HepG2 (cell line): ENCODE results near the gene CIDEA. TPM values are rescaled to one million over a fixed set of nuclear protein-coding genes. Genes with fewer than 3 reads are reported as not detected.
A peak's percentile ranks its signal among the peaks of the same experiment; 100 is the strongest.

Experiments
- ASH2L ChIP-seq: fragments of 300-600, 200-600 bp; sonication (generic); IDR thresholded peaks from 2 replicates; pipeline ENCODE4 v1.7.0; 2017; ENCODE audit warnings: low read depth, mild to moderate bottlenecking, moderate library complexity, mixed read lengths, low read length; ENCODE audit not compliant: insufficient read length
- GATAD1 ChIP-seq: IDR thresholded peaks from 2 replicates; pipeline ENCODE4 v1.6.1; 2016; ENCODE audit warnings: missing genetic modification reagents, missing compliant biosample characterization
- IKZF4 ChIP-seq: sonication (generic); formaldehyde crosslinking; IDR thresholded peaks from 2 replicates; pipeline ENCODE4 v1.5.1; 2020; ENCODE audit warnings: borderline replicate concordance, mild to moderate bottlenecking, low read depth, missing genetic modification reagents; ENCODE audit errors: not compliant biosample characterization
- ISX ChIP-seq: sonication (generic); formaldehyde crosslinking; conservative IDR thresholded peaks from 2 replicates; pipeline ENCODE4 v1.5.0; 2020; ENCODE audit warnings: missing genetic modification reagents
- LCORL ChIP-seq, 2 experiments: fragments of 450-650 bp in 1 of 2; sonication (generic) in 1 of 2; formaldehyde crosslinking in 1 of 2; IDR thresholded peaks; 2 replicates each; pipeline versions ENCODE4 v1.5.0 to v1.6.1; 2017 to 2020; ENCODE audit warnings: antibody characterized with exemption in 1 of 2, missing genetic modification reagents in 1 of 2
- MAF1 ChIP-seq: sonication (generic); formaldehyde crosslinking; IDR thresholded peaks from 2 replicates; pipeline ENCODE4 v1.5.0; 2020; ENCODE audit warnings: missing genetic modification reagents, borderline replicate concordance
- MIER2 ChIP-seq: IDR thresholded peaks from 2 replicates; pipeline ENCODE4 v1.6.1; 2016; ENCODE audit warnings: missing biosample characterization, missing genetic modification reagents
- NFYC ChIP-seq: IDR thresholded peaks from 2 replicates; pipeline ENCODE4 v1.6.1; 2016; ENCODE audit warnings: missing genetic modification reagents, missing compliant biosample characterization
- RFX1 ChIP-seq: fragments of 450-650 bp; IDR thresholded peaks from 2 replicates; pipeline ENCODE4 v1.6.1; 2017
- SAFB2 ChIP-seq: sonication (generic); formaldehyde crosslinking; IDR thresholded peaks from 2 replicates; pipeline ENCODE4 v1.5.1; 2020; ENCODE audit warnings: missing genetic modification reagents, low read depth, mild to moderate bottlenecking, borderline replicate concordance
- ZNF496 ChIP-seq: sonication (generic); formaldehyde crosslinking; IDR thresholded peaks from 2 replicates; pipeline ENCODE4 v1.8.1; 2023; ENCODE audit warnings: mild to moderate bottlenecking, moderate library complexity, missing genetic modification reagents; ENCODE audit not compliant: insufficient replicate concordance
- ZNF547 ChIP-seq: sonication (generic); formaldehyde crosslinking; IDR thresholded peaks from 2 replicates; pipeline ENCODE4 v1.5.1; 2020; ENCODE audit warnings: mild to moderate bottlenecking, missing genetic modification reagents
- ZNF558 ChIP-seq: sonication (generic); formaldehyde crosslinking; IDR thresholded peaks from 2 replicates; pipeline ENCODE4 v1.9.0; 2022; ENCODE audit warnings: mild to moderate bottlenecking, missing genetic modification reagents, borderline replicate concordance
- ZSCAN20 ChIP-seq: sonication (generic); formaldehyde crosslinking; IDR thresholded peaks from 2 replicates; pipeline ENCODE4 v1.4.0; 2020; ENCODE audit warnings: missing genetic modification reagents, mild to moderate bottlenecking, borderline replicate concordance
- polyA plus RNA-seq, 8 experiments: library from polyadenylated mRNA; depleted of rRNA in 3 of 8; stranded (reverse) in 7 of 8; unstranded in 1 of 8; fragments of >200 nt; fragmentation: Illumina TruSeq in 4 of 8; extraction: Trizol in 4 of 8; gene quantifications; 2 replicates each; pipeline versions ENCODE4 v1.2.1 to v1.2.3, GENCODE V29; 2011 to 2016; ENCODE audit warnings: low read depth in 4 of 8, missing spikeins in 1 of 8, mixed read lengths in 1 of 8; ENCODE audit not compliant: insufficient read depth in 1 of 8
- total RNA-seq, 5 experiments: library from RNA; depleted of rRNA; stranded (reverse); fragments of >200 nt; fragmentation: Illumina TruSeq; extraction: Trizol; gene quantifications; 2 replicates each; pipeline ENCODE4 v1.2.3, GENCODE V29; 2016; ENCODE audit warnings: low read depth in 1 of 5
- TF ChIP-seq, protein P1 (sequence below): sonication (generic); formaldehyde crosslinking; IDR thresholded peaks from 2 replicates; pipeline ENCODE4 v1.4.0; 2020; ENCODE audit warnings: missing genetic modification reagents, mild to moderate bottlenecking, borderline replicate concordance
- TF ChIP-seq, protein P2 (sequence below): sonication (generic); formaldehyde crosslinking; IDR thresholded peaks from 2 replicates; pipeline ENCODE4 v1.8.0; 2022; ENCODE audit warnings: mild to moderate bottlenecking, missing genetic modification reagents, borderline replicate concordance
- TF ChIP-seq, protein P3 (sequence below): sonication (generic); formaldehyde crosslinking; IDR thresholded peaks from 2 replicates; pipeline ENCODE4 v1.5.1; 2020; ENCODE audit warnings: mild to moderate bottlenecking, moderate library complexity, missing genetic modification reagents
- TF ChIP-seq, protein P4 (sequence below): sonication (generic); formaldehyde crosslinking; IDR thresholded peaks from 2 replicates; pipeline ENCODE4 v1.5.1; 2020; ENCODE audit warnings: missing genetic modification reagents, mild to moderate bottlenecking, borderline replicate concordance
- TF ChIP-seq, protein P5 (sequence below): sonication (generic); formaldehyde crosslinking; IDR thresholded peaks from 2 replicates; pipeline ENCODE4 v1.5.0; 2020; ENCODE audit warnings: mild to moderate bottlenecking, missing genetic modification reagents

Gene CIDEA
- total and polyA plus RNA-seq, 2 of the 13 experiments (the other 11 are each of a cell fraction or from before 2014, with no cell fraction given), result not detected

DNA sequence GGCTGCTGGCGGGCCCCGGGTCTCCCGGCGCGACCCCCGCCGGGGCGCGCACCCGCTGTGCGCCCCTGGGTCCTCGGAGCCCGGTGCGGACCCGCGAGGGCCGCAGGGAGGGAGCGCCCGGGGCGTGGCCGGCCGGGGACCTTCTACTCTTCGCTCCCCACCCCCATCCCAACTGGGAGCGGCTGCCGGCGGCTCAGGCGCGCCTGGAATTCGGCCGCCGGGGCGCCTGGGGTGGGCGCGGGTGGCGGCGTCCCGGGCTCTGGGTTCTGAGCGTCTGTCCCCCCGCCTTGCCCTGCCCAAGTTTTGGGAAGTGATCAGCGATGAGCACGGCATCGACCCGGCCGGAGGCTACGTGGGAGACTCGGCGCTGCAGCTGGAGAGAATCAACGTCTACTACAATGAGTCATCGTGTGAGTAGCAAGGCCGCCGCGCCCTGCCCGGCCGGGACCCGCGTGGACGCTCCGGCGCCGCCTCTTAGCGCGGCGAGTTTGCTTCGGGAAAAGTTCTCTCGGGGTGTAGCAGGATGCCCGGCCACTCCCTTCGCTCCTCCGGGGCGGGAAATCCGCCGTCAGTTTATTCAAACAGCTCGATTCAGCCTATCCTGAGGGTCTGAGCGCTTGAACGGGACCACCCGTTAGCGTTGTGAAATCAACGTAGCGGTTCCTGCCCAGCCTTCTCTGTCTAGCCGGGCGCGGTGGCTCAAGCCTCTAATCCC is 54.4 kb downstream of the CIDEA start (continued):
- TF ChIP-seq, protein P1, sequence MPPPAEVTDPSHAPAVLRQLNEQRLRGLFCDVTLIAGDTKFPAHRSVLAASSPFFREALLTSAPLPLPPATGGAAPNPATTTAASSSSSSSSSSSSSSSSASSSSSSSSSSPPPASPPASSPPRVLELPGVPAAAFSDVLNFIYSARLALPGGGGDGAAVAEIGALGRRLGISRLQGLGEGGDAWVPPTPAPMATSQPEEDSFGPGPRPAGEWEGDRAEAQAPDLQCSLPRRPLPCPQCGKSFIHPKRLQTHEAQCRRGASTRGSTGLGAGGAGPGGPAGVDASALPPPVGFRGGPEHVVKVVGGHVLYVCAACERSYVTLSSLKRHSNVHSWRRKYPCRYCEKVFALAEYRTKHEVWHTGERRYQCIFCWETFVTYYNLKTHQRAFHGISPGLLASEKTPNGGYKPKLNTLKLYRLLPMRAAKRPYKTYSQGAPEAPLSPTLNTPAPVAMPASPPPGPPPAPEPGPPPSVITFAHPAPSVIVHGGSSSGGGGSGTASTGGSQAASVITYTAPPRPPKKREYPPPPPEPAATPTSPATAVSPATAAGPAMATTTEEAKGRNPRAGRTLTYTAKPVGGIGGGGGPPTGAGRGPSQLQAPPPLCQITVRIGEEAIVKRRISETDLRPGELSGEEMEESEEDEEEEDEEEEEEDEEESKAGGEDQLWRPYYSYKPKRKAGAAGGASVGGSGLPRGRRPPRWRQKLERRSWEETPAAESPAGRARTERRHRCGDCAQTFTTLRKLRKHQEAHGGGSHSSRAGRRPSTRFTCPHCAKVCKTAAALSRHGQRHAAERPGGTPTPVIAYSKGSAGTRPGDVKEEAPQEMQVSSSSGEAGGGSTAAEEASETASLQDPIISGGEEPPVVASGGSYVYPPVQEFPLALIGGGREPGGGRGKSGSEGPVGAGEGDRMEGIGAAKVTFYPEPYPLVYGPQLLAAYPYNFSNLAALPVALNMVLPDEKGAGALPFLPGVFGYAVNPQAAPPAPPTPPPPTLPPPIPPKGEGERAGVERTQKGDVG (CRISPR knock-in tag), result 0 out of 2 replicates have a peak, but pooled peaks have one; percentile 42
- no peak for TF ChIP-seq ZNF558 (CRISPR knock-in tag)
- no peak for TF ChIP-seq MIER2 (CRISPR knock-in tag)
- TF ChIP-seq ZNF547, result peak; percentile 34; the same call in 1 of the 2 replicates
- TF ChIP-seq ZSCAN20 (CRISPR knock-in tag), result no peak
- no peak for TF ChIP-seq LCORL (IDR thresholded peaks at IDR 0.05)
- TF ChIP-seq LCORL (CRISPR knock-in tag; IDR thresholded peaks at IDR 0.05), result 0 out of 2 replicates have a peak, but pooled peaks have one; percentile 50
- no peak for TF ChIP-seq SAFB2
- TF ChIP-seq IKZF4, result no peak
- TF ChIP-seq, protein P2, sequence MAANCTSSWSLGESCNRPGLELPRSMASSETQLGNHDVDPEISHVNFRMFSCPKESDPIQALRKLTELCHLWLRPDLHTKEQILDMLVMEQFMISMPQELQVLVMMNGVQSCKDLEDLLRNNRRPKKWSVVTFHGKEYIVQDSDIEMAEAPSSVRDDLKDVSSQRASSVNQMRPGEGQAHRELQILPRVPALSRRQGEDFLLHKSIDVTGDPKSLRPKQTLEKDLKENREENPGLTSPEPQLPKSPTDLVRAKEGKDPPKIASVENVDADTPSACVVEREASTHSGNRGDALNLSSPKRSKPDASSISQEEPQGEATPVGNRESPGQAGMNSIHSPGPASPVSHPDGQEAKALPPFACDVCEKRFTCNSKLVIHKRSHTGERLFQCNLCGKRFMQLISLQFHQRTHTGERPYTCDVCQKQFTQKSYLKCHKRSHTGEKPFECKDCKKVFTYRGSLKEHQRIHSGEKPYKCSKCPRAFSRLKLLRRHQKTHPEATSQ, result no peak
- no peak for TF ChIP-seq ISX (CRISPR knock-in tag)
- no peak for TF ChIP-seq MAF1
- no peak for TF ChIP-seq NFYC (CRISPR knock-in tag)
- TF ChIP-seq, protein P3, sequence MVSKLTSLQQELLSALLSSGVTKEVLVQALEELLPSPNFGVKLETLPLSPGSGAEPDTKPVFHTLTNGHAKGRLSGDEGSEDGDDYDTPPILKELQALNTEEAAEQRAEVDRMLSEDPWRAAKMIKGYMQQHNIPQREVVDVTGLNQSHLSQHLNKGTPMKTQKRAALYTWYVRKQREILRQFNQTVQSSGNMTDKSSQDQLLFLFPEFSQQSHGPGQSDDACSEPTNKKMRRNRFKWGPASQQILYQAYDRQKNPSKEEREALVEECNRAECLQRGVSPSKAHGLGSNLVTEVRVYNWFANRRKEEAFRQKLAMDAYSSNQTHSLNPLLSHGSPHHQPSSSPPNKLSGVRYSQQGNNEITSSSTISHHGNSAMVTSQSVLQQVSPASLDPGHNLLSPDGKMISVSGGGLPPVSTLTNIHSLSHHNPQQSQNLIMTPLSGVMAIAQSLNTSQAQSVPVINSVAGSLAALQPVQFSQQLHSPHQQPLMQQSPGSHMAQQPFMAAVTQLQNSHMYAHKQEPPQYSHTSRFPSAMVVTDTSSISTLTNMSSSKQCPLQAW (CRISPR knock-in tag), result no peak
- no peak for TF ChIP-seq ZNF496 (CRISPR knock-in tag)
- no peak for TF ChIP-seq RFX1
- TF ChIP-seq GATAD1 (CRISPR knock-in tag), result no peak
- TF ChIP-seq, protein P4, sequence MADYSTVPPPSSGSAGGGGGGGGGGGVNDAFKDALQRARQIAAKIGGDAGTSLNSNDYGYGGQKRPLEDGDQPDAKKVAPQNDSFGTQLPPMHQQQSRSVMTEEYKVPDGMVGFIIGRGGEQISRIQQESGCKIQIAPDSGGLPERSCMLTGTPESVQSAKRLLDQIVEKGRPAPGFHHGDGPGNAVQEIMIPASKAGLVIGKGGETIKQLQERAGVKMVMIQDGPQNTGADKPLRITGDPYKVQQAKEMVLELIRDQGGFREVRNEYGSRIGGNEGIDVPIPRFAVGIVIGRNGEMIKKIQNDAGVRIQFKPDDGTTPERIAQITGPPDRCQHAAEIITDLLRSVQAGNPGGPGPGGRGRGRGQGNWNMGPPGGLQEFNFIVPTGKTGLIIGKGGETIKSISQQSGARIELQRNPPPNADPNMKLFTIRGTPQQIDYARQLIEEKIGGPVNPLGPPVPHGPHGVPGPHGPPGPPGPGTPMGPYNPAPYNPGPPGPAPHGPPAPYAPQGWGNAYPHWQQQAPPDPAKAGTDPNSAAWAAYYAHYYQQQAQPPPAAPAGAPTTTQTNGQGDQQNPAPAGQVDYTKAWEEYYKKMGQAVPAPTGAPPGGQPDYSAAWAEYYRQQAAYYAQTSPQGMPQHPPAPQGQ (CRISPR knock-in tag), result no peak
- TF ChIP-seq, protein P5, sequence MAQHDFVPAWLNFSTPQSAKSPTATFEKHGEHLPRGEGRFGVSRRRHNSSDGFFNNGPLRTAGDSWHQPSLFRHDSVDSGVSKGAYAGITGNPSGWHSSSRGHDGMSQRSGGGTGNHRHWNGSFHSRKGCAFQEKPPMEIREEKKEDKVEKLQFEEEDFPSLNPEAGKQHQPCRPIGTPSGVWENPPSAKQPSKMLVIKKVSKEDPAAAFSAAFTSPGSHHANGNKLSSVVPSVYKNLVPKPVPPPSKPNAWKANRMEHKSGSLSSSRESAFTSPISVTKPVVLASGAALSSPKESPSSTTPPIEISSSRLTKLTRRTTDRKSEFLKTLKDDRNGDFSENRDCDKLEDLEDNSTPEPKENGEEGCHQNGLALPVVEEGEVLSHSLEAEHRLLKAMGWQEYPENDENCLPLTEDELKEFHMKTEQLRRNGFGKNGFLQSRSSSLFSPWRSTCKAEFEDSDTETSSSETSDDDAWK (CRISPR knock-in tag), result no peak
- TF ChIP-seq ASH2L, result peak; percentile 21
